Activated CD4-positive, alpha-beta T cell treated with anti-CD3 and anti-CD28 coated beads, Interleukin-2, amount 50 U/mL, for 1 hour (primary cell): ENCODE measurements around the gene LBH.

ENCODE experiments used
- DNase-seq: peaks from one replicate; pipeline ENCODE4 v3.0.0-alpha.2; 2020

Gene LBH

DNA sequence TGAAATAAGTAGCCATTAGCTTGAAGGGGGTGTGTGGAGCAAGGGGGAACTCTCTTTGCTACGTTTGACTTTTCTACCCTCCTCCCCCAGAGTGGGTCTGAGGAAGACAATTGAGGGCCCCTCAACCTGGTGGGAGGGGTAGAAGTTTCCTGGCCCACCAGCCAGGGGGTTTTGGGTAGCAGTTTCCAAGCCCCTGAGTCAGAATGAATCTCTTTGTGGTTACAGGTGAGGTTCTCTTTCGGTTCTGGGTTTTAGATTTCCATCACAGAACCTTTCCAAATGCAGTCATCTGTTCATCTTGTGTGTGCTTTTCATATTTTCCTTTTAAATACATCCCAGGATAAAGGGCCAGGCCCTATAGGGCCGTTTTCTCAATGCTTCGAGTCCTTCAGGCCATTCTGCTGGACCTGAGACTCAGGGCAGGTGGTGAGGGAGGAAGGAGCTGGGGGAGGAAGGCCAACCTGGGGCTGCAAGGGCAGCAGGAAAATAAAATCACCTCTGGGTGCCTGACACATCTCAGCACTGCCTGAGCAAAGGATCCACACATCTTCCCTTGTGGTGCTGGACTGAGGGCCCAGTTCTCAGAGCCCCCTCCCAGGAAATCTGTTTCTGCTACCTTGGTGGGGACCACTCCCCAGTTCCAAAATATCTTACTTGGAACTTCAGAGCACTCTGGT, 4.7 kb downstream of the LBH start:
- peak; percentile 33 for DNase-seq

DNA sequence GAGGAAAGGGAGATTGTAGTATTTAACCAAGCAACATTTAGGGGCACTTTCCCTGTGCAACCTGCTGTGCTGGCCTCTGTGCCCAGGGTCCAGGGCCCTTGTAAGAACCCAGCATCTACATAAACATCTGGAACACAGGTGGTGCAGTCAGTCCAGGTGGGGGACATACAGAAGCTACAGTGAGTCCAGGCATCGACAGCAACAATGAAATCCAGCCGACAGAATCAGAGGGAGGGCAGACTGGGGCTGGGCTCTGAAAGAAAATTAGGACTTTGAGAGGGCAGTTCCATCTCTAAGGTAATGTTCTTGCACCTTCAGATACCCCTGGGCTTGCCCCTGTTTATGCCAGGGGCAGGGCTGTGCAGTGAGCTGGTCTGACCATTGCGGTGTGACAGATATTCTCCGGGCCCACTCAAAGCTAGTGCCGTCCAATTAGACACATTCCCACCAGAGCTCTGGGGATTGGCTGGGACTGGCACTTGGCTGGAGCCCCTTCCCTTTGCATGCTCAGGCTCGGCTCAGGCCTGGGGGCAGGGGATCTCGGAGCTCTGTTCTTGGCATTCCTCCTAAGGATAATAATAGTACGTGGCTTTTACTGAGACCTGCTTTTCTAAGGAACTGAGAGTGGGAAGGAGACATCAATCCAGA, 5.4 kb downstream of the LBH start:
- no peak for DNase-seq

DNA sequence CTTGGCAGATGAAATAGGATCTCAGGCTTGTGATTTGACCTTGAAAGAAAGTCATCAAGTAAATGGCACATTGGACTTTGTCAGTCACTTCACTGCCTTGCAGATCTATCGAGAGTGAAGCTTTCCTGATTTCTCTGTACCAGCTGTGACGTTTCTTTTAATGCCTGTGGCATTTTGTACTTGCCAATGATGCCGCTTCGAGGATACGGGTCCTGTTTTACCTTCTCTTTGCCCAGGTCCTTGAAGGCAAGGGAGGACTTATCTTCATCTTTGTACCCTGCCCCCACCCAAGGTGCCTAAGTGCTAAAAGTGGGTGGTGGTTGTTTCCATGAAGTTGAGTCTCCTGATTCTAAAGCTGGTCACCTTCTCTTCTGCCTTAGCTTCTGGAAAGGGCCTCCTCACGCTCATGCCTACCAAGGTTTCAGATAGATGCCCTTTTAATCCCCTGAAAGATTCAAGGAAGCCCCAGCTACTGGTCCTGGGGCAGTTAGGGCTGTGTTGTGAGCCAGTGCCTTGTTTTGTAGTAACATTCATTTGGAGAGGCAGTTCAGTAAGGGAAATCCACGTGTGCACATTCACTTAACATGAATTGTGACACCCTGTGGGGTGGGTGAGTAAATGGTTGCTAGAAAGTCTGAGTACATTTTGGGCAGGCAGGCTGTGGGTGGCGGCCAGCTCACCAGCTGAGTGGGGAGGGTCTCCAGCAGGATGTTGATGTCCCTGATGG, 6.1 kb downstream of the LBH start:
- DNase-seq = no peak

DNA sequence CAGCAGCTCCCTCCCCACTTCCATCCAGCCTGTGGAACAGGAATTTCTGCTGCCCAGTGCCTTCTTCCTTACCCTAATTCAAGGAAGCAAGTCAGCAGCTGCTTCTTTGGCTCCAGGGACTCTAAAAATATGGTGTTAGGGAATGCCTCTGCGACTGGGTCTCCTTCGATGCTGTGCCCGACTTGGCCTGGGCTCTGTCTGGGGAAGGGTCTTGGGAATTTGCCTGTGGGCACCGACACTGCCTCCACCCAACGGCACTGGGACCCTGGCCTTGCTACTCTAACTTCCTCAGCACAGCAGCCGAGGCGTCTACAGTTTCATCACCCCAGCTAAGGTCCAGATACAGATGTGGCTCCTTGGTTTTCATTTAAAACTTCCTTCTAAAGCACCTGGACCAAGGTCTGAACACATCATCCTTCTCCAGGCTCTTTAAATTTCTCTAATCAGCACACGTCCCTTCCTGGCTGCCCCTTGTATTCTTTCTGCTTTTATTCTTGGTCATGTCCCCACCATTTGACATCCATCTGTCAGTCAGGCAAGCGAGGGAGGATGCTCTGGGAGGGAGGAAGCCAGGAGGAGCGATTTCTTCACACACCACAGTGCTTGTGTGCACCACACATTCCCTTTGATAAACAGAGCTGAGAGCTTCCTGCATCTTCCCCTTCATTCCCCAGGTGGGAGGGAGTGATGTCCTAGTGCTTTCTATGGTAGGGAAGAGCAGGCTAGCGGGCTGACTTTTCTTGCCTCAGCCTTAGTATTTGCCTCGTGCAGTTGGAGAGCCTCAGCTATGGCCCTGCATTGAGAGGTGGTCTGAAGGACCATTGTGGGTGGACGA, 6.8 kb downstream of the LBH start:
- DNase-seq = no peak

DNA sequence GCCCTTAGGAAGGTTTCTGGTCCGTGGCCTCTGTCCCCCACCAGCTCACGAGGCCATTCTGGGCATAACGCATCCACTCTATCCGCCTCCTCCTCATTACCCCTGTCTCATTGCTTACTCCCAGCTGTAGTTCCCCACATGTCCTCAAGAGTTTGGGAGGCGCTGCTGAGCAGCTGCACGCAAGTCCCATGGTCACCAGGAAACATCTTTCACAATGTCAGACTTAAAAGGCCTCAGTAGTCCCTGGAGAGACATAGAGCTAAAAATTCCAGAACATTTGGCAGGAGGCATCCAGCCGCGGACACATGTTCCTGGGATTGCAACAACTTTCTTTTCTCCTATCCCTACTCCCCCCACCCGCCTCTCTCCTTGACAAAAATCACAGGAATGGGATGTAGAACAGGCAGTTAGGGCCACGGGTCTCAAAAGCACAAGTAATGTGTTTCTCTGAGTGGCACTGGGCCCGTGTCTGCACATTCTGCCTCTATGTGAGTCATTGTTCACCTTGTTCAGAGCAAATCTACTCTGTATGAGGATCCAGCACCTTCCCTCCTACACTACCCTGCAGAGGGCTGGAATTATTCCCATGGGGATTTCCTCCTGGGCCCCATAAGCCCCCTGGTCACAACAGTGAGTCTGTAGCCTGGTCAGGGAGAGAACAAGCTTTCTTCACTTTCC, 8.1 kb downstream of the LBH start:
- peak; percentile 71 for DNase-seq

DNA sequence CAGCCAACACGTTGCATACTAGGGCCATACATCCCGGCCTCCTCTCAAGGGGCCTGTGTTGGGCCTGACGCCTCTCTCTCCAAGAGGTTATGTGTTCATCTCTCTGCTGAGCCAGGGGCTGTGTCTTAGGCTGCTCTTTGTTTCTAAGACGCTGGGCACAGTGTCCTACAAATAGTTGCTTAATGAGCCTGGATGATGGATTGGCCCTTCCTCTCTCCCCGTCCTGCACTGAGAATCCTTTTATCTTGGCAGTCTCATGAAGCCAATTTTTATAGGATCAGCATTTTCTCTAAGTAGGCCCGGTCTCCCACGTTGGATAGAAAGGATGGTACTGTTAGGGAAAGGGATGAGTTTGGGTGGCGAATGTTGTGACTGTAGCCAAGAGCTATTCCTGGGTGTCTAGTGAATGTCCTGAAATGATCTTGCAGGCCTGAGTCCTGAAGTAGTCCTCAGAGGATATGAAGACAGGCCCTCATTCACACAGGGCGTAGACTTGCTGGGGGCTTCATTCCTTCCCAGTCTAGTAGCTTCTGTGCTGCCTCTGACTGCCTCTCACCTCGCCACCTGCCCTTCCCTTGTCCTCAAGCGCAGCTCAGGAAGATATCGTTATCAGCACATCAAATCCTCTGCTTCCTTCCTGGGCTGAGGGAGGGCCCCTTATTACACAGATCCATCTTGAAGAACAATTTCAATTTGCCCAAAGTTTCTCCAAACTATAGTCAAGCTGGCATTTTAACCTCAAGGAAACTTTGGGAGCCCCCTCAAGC, 8.8 kb downstream of the LBH start:
- DNase-seq = no peak

DNA sequence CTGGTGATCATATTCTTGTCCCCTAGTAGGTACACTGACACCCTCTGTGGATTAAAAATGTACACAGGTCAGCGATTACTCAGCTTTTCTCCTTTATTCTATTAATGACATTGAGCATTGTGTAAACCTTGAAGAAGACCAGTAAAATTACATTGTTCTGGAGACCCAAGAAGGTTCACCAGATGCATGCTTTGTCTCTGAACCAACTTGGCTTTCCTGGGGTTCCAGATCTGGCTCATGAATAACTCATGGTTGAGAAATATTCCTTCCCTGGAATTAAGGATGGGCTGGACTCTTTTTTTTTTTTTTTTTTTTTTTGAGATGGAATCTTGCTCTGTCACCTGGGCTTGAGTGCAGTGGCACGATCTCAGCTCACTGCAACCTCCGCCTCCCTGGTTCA, 11.9 kb downstream of the LBH start:
- no peak for DNase-seq

DNA sequence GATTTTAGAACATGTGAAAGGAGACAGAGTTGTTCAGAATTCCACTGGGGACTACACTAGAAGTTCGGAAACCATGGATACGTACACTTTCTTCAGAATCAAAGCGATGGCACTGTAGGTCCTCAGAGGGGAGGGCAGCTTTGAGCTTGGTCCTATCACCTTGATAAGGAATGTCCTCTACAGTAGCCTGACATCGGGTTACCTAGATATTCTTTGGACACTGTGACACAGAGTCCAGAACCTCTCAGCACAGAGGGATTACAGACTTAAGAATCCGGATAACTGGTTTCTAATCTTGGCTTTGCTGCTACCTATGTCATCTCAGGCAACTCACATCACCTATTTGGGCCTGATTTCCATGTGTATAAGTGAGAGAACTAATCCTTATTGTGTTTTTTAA, 14.0 kb downstream of the LBH start:
- DNase-seq = no peak

DNA sequence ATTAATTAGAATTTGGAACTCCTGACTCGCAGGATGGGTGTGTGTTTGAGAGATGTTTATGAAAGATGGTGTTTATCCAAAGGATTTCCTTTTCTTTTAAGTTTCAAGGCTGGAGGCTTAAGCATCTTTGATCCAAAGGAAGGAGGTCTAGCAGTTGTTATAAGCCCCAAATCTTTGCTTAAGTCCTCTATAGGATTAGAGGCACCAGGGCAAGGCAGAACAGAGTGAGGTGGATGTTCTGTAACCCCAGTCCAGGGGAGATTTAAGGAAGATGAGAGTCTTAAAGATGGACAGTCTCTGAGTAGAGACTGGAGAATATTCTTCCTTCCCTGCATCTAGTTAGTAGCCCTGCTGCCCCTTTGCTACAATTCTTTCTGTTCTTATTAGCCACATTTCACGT, 17.5 kb downstream of the LBH start:
- DNase-seq = no peak

DNA sequence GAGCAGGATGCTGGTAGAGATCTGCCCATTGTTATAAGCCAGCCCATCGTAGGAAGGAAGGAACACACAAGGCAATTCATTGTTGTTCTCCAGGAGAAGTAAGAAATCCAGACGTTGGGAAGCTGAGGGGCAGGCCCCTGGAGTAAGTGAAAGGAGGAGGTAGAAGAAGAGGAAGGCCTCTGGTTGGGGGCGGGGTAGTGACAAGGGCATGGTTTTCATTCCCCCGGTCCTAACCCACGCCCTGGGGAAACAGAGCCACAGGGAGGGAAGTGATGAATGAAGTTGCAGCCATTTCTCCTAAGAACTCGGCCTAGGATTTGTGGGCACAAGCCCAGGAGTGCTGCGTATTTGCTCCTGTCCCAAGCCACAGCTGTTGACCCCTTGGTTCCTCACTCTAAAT, 18.0 kb downstream of the LBH start:
- DNase-seq = no peak

DNA sequence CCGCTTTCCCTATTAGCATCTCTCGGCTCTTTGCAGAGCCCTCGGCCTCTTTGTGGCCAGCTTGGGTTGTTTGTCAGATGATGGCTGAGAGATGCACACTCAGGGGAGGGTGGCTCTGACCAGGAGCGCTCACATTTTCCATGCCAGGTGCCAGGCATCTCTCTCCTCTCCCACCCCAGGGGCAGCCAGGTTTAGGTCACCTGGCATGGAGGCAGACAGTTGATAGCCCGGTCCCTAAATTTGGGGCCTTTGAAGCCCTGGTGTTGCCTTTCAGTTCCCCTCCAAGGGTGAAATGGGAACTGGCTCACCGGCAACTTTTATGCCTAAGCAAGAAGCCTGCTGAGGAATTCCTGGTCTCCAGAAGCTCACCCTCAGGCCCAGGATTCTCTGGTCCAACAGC, 19.1 kb downstream of the LBH start:
- no peak for DNase-seq

DNA sequence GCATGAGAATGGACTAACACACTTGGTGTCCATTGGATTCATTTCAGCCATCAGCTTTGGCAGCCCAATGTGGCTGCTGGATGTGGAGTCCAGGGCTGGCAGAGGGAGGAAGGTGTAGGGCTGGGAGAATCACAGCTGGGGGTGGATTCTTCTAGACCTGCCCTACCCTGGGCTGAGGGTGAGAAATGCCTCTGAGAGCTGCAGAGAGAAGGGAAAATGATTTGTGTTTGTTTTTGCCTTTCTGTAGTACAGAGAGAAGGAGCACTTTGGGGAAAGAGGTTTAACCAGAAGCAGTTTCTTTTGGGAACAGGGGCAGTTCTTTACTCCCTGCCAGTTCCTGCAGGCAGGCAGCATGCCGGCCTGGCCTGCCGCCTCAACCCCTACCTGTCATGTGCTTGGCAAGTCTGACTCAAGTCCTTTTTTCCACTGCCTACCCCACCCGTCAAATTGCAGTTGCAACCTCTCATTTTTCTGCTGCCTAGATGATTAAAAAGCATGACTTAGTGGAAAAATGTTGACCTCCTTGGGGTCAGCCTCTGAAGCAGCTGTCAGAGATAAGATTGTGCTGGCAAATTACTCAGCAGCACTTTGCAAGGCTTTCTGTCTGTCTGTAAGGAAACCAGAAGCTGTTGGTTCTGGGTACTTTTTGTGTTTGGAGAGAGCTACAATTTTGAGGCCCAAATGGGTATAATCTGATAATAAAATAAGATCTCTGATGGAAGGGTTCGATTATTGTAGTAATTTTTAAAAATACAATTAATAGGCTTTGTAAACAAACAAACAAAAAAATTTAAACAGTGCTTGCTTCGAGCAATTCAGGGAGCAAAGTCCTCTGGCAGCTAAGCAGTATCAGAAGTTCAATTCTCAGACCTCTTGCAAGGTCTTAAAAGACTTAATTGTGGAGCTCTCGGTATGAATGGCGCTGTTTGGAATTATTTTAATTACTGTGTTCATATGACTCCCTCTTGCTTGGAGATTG, 21.7 kb downstream of the LBH start:
- DNase-seq = peak; percentile 52

DNA sequence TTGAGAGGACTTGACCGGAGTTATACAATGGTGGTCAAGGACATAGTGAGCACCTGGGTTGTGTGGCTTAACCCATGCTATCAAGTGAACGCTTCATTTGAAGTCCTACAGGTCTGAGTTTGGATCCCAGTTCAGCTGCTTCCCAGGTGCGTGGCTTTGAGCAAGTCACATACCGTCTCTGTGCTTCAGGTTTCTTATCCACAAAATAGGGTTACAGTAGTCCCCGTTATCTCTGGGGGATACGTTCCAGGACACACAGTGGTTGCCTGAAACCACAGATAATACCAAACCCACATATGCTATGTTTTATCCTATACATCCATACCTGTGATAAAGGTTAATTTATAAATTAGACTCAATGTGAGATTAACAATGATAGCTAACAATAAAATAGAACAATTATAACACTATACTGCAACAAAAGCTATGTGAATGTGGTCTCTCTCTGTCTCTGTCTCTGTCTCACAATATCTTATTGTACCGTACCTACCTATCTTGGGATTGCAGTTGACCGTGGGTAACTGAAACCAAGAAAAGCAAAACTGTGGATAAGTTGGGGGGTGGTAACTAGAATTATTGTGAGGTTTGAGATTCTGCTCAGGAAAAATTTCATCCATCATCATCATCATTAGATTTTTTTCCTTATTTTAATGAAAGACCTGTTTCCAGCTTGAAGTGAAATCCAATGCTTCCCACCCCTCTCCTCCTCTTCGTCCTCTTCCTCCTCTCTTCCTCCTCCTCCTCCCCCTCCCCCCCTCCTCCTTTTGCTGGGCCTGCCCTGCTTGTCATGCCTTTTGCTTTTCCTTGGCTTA, 22.7 kb downstream of the LBH start:
- DNase-seq = no peak

DNA sequence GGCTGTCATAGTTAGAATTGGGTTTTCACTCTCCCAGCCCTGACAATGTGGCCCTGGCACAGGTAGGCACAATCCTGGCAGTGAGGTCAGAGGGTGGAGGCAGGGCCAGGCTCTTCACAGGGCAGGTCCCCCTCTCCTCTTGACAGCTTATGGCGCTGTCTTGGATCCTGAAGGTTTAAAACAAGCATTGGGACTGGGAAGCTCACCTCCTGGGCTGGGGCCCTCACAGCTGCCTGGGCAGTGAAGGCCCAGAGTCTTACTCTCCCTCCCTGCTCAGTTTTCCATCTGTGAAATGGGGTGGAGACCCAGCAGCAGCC, 23.3 kb downstream of the LBH start:
- no peak for DNase-seq

DNA sequence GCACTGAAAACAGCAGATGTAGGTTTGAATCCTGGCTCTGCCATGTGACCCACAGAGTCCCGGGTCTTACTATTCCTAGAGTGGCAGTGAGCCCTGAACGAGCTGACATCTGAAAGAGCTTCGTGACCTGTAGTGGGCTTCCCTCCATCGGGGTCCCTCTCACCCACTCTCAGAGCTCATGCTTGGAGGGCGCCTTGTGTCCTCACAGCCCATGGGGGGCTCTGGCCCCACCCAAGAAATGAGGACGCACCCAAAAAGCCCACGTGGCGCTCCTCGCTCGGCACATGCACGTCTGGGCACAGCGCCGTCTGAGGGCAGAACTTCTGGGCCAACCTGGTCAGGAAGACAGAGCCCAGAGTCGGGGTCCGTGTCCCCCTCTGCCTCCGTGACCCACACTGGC, 23.7 kb downstream of the LBH start:
- DNase-seq = no peak

DNA sequence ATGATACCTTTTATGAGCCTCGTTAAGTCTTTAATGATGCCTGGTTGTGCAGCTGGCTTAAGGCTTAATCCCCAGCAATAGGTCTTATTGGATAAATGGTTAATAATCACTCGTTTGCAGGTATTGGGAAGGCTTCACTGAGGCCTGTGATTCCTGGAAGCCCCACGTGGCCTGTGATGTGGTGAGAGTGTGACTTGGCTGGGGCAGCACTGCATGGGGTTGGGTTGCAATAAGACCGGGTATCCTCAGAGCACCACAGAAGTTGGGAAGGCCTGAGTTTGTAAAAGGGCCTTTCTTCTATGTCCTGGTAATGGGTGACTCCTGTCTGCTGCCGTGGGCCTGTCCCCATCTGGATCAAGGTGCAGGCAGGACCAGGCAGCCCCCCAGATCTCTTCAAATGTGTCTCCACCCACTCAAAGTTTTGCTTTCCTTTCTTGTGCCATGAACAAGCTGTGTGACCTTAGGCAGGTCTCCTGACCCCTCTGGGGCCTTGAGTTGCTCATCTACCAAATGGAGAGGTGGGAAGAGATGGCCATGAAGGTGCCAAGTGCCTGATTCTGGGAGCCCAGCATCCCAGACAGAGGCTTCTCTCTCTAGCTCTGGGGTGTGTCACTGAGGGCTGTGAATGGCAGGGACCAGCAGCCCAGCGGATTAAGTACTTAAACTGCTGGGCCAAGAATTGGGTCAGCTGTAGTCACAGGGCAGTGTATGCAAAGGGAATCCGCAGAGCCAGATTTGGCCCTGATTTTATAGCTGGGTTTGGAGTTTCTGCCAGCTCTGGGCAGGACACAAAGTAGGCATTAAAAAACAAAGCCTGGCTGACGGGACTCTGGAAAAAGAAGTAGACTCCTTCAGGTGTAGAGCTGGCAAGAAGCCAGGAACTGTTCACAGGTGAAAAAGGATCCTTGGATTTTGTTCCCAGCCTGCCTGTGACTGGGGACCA, 24.4 kb downstream of the LBH start:
- DNase-seq = no peak

DNA sequence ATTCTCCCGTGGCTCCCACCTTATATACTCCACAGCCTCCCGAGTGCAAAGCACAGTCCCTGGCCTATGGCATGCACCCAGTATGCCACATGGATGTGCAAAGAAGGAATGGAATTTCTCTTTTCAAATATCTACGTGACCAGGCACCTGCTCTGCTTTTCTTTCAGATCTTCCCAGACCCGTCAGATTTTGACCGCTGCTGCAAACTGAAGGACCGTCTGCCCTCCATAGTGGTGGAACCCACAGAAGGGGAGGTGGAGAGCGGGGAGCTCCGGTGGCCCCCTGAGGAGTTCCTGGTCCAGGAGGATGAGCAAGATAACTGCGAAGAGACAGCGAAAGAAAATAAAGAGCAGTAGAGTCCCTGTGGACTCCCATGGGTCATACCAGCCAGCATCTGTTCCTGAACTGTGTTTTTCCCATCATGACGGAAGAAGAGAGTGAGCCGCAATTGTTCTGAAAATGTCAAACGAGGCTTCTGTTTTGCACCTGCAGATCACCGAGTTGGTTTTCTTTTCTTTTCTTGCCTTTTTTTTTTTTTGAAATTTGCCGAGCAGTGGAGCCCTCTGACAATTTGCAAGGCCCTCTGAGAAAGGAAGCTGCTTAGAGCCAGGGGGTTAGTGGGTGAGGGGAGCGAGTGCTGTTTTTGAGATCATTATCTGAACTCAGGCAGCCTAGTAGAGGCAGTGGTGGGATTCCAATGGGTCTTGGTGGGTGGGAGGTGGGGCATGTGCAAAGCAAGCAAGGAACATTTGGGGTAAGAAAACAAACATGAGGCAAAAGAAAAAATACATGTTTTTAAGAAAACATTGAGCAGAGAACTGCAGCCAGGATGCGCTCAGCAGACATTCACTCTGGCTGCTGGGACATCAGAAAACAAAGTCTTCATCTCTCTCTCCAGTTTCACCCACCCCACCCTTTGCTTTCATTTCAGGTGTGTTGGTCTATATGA, 26.2 kb downstream of the LBH start:
- no peak for DNase-seq

DNA sequence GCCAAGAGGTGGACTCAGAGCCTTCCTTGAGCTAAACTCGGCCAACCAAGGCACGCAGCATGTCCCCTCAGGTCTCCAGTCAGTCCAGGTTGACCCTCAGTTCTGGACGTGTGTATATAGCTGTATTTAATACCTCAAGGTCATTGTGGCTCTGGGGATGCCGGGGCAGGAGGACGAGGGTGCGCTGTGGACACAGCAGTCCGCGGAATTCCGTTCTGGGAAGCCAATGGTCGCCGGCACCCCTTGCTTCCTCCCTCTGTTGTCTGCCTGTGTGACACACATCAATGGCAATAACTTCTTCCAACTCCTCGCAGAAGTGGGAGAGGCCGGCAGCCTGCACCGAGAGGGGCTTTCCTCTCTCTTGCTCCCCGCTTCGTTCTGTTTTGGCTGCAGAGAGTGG, 27.7 kb downstream of the LBH start:
- no peak for DNase-seq
